SK-N-MC (cell line): Measurements from ENCODE around the gene ZNF783.

Experiments used
- EZH2 ChIP-seq: fragments of 200-600 bp; sonication (generic); IDR thresholded peaks from one replicate; pipeline ENCODE4 v1.6.1; 2017; ENCODE audit warnings: antibody characterized with exemption
- FOXP2 ChIP-seq: optimal IDR thresholded peaks from 2 replicates; pipeline ENCODE3; 2011; ENCODE audit warnings: mild to moderate bottlenecking, moderate library complexity; ENCODE audit not compliant: insufficient read depth; ENCODE audit errors: extremely low read length, control extremely low read depth

DNA sequence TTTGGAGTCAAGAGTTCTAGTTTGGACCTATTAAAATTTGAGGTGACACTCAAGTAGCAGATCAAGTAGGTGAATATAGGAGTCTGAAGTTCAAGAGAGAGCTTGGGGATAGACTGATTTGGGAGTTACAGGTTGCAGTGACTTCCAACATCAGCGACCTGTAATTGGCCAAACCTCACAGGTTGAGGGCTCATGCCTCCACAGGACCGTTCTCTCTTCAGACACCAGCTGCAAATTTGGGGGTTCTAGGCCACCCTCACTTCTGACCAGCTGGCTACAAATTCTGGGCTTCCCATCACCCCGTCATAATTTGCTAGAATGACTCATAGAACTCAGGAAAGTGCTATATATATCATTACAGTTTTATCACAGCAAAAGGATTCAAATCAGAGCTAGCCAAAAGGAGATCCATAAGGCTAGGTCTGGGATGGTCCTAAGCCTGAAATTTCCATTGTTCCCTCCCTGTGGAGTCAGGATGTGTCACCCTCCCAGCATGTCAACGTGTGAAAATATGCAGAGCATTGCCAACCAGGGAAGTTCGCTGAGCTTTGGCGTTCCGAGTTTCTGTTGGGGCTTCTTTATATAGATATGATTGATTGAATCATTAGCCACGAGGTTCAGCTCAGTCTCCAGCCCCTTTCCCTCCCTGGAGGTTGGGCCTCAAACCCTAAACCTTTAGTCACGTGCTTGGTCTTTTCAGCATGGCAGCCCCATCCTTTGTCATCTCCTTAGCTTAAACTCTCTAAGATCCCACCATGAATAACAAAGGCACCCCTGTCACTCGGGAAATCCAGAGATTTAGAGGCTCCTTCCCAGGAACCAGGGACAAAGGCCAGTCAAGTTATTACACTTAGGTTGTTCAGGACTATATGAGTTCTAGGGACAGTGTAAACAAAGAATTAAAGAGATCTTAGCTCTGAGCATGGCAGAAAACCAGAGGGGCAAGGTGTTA, 43.3 kb upstream of the ZNF783 start:
- TF ChIP-seq EZH2 = no peak
- no peak for TF ChIP-seq FOXP2
